Measurements from ENCODE around the gene DIPK1A.

GRCh38 chr1:92945748-92946270 is 15.5 kb downstream of the DIPK1A start:
- TF ChIP-seq EZH2 (IDR thresholded peaks at IDR 0.05) (no peak), POLR2AphosphoS5 (IDR thresholded peaks at IDR 0.05; ENCODE audit: borderline replicate concordance, low read depth, low read length) (no peak), FOXP2 (optimal IDR thresholded peaks at IDR 0.05; ENCODE audit: control extremely low read depth, extremely low read length, insufficient read depth) (no peak)
